OCI-LY7 (cell line): ENCODE data around the gene MOGAT1. TPM values are rescaled to one million over a fixed set of nuclear protein-coding genes. Genes with fewer than 3 reads are reported as not detected.

Experiments
- BruUV-seq: library from RNA; stranded (reverse); fragments of 400-500 nt; replicated peaks from 2 replicates; lab custom pipeline; 2021; lab: Mats Ljungman, UMichigan
- CTCF ChIA-PET: fragments of 300-600 bp; sonication (Branson Sonifier 250); formaldehyde crosslinking; loops from one replicate; lab custom pipeline; 2022; ENCODE audit warnings: antibody characterized with exemption; ENCODE audit not compliant: unreplicated experiment; lab: Charles Lee
- POLR2A ChIA-PET: fragments of 300-600 bp; sonication (Branson Sonifier 250); formaldehyde crosslinking; loops from one replicate; lab custom pipeline; 2022; ENCODE audit warnings: antibody characterized with exemption; lab: Charles Lee
- DNase-seq: peaks from one replicate; pipeline ENCODE4 v3.0.0-alpha.2; 2015; ENCODE audit warnings: low spot score
- H2AFZ ChIP-seq: fragments of 200-600 bp; sonication (generic), shearing (Covaris generic); 2 replicates; pipeline ENCODE4 v1.6.1; 2014; ENCODE audit warnings: mild to moderate bottlenecking, antibody characterized with exemption, low read length, moderate library complexity
- H3K27ac ChIP-seq: fragments of 200-600 bp; sonication (generic); 2 replicates; pipeline ENCODE4 v1.5.1; 2014; ENCODE audit warnings: mixed run types, low read depth, mild to moderate bottlenecking, moderate library complexity, low read length, inconsistent platforms; ENCODE audit not compliant: poor library complexity, severe bottlenecking
- H3K36me3 ChIP-seq: fragments of 200-600 bp; sonication (generic); 2 replicates; pipeline ENCODE4 v1.6.1; 2014; ENCODE audit warnings: mild to moderate bottlenecking, antibody characterized with exemption, low read length, moderate library complexity, mixed read lengths; ENCODE audit not compliant: insufficient read depth
- H3K4me1 ChIP-seq: fragments of 200-600 bp; sonication (generic); 2 replicates; pipeline ENCODE4 v1.5.1; 2014; ENCODE audit warnings: mild to moderate bottlenecking, low read length; ENCODE audit not compliant: insufficient read depth, poor library complexity, severe bottlenecking
- H3K4me2 ChIP-seq: fragments of 200-600 bp; sonication (generic); 2 replicates; pipeline ENCODE4 v1.6.1; 2014; ENCODE audit warnings: mild to moderate bottlenecking, low read length
- H3K4me3 ChIP-seq: fragments of 200-600 bp; sonication (generic); 2 replicates; pipeline ENCODE4 v1.5.1; 2014; ENCODE audit warnings: mild to moderate bottlenecking, low read depth, low read length; ENCODE audit not compliant: poor library complexity, severe bottlenecking
- H3K79me2 ChIP-seq: fragments of 200-600 bp; sonication (generic); 2 replicates; pipeline ENCODE4 v1.6.1; 2016; ENCODE audit warnings: low read depth, mild to moderate bottlenecking, low read length, moderate library complexity, mixed read lengths; ENCODE audit not compliant: insufficient read depth
- H3K9me2 ChIP-seq: fragments of 200-600 bp; sonication (generic); 2 replicates; pipeline ENCODE4 v1.6.1; 2016; ENCODE audit warnings: mild to moderate bottlenecking, low read length, mixed read lengths; ENCODE audit not compliant: insufficient read depth
- H3K9me3 ChIP-seq: fragments of 200-600 bp; sonication (generic); 2 replicates; pipeline ENCODE4 v1.6.1; 2014; ENCODE audit warnings: mild to moderate bottlenecking, mixed run types, low read length, mixed read lengths
- H4K20me1 ChIP-seq: fragments of 200-600 bp; sonication (generic); 2 replicates; pipeline ENCODE4 v1.6.1; 2014; ENCODE audit warnings: mild to moderate bottlenecking, antibody characterized with exemption, low read length, moderate library complexity, mixed read lengths; ENCODE audit not compliant: insufficient read depth
- CTCF ChIP-seq: fragments of 200-600 bp; sonication (generic); conservative IDR thresholded peaks from 2 replicates; pipeline ENCODE4 v1.5.1; 2014; ENCODE audit warnings: mild to moderate bottlenecking, antibody characterized with exemption, low read length, moderate library complexity, mixed read lengths
- EZH2phosphoT487 ChIP-seq: fragments of 200-600 bp; sonication (generic); IDR thresholded peaks from 2 replicates; pipeline ENCODE4 v1.6.1; 2018; ENCODE audit warnings: low read depth, borderline replicate concordance, mild to moderate bottlenecking, mixed run types, antibody characterized with exemption, low read length, moderate library complexity, mixed read lengths
- intact Hi-C: fragments of 100-400 bp; cut with micrococcal nuclease; formaldehyde crosslinking; loops from one replicate; pipeline ENCODE4 v1.10.0; 2022; ENCODE audit not compliant: unreplicated experiment
- total RNA-seq, 2 experiments: library from RNA; depleted of rRNA in 1 of 2; stranded (reverse); fragments of >200 nt in 1 of 2; shearing (Covaris generic) in 1 of 2; gene quantifications; 2 replicates each; pipeline ENCODE4 v1.2.3, GENCODE V29; 2014 to 2022

The MOGAT1 gene
- total RNA-seq, 2 experiments from 2014 or later = not detected

- no peak overlapping the region for H2AFZ ChIP-seq
- POLR2A ChIA-PET = interaction anchor here (0.6 to 2.4 kb wide), 4 partner anchors 10 to 1800 kb away, joined by 3 to 5 read pairs (median 4); no protein-coding TSS in a partner anchor
- H3K4me2 ChIP-seq = no peak overlapping the region
These were observed 2.8 kb upstream of the MOGAT1 start for GRCh38 chr2:222668494-222669154.

DNA sequence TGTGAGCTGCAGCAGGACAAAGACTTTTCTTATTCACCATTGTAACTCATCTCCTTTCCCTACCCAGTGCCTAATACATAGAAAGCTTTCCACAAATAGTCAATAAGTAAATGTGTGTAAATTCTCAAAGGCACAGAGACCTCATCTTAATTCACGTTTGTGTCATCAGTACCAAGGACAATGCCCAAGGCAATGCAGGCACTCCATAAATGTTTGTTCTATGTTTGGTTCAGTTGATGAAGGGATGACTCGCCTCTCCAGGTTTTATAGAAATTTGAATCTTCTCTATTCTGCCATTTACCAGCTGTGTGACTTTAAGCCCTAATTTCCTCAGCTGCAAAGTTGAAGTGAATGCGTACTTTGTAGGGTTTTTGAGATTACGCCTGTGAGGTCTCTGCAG lies 2.1 kb upstream of the MOGAT1 start:
- no peaks in the 10 kb centered on the region for H3K9me3 ChIP-seq
- no peaks in the 10 kb centered on the region for H4K20me1 ChIP-seq
- no peak for DNase-seq
- H3K4me3 ChIP-seq = no peak overlapping the region
- H3K36me3 ChIP-seq = no peaks in the 10 kb centered on the region
- POLR2A ChIA-PET = interaction anchor here (0.6 to 2.4 kb wide), 3 partner anchors 10 to 1799 kb away, joined by 3 to 5 read pairs (median 5); no protein-coding TSS in a partner anchor
- H3K4me1 ChIP-seq = no peaks in the 10 kb centered on the region
- no peak overlapping the region for H2AFZ ChIP-seq
- CTCF ChIA-PET = no interaction called here
- H3K27ac ChIP-seq = no peak overlapping the region
- no peak for TF ChIP-seq CTCF
- TF ChIP-seq EZH2phosphoT487 = no peak
- BruUV-seq = no TSS peak
- no peaks in the 10 kb centered on the region for H3K9me2 ChIP-seq
- no peaks in the 10 kb centered on the region for H3K79me2 ChIP-seq
- intact Hi-C loops = no loop called here
- no peak overlapping the region for H3K4me2 ChIP-seq

More at GRCh38 chr2:222668494-222669154, 2.8 kb upstream of the MOGAT1 start:
- H3K27ac ChIP-seq = no peak overlapping the region
- no peak overlapping the region for H3K4me3 ChIP-seq
- BruUV-seq = no TSS peak
- H3K9me2 ChIP-seq = no peaks in the 10 kb centered on the region
- no peaks in the 10 kb centered on the region for H3K9me3 ChIP-seq
- CTCF ChIA-PET = no interaction called here
- no peak for TF ChIP-seq CTCF
- TF ChIP-seq EZH2phosphoT487 = no peak
- no peaks in the 10 kb centered on the region for H3K36me3 ChIP-seq
- intact Hi-C loops = no loop called here
- no peak for DNase-seq
- no peaks in the 10 kb centered on the region for H4K20me1 ChIP-seq
- no peaks in the 10 kb centered on the region for H3K4me1 ChIP-seq
- H3K79me2 ChIP-seq = no peaks in the 10 kb centered on the region
